ENCODE results near the gene MYO15B.
A peak's percentile ranks its signal among the peaks of the same experiment; 100 is the strongest.
"Not testable (repeated sequence)": the region's sequence is repeated elsewhere in the genome, so short reads cannot be mapped to it uniquely, and the experiment has no call there.

The MYO15B gene

GRCh38 chr17:75626496-75627038 is 39.0 kb downstream of the MYO15B start:
- no peak for DNase-seq

GRCh38 chr17:75627094-75627493 is 39.5 kb downstream of the MYO15B start:
- DNase-seq, result no peak

- DNase-seq, result no peak
Observed at GRCh38 chr17:75628425-75628824, 40.8 kb downstream of the MYO15B start.

GRCh38 chr17:75629157-75629556 is 41.6 kb downstream of the MYO15B start:
- no peak for DNase-seq

GRCh38 chr17:75630071-75630917 is 42.7 kb downstream of the MYO15B start:
- no peak for DNase-seq

GRCh38 chr17:75631353-75631752 is 43.8 kb downstream of the MYO15B start:
- no peak for DNase-seq

- no peak for DNase-seq
Observed at GRCh38 chr17:75632428-75632827, 44.8 kb downstream of the MYO15B start.

- DNase-seq, result peak; percentile 77
Observed at GRCh38 chr17:75632863-75633485, 45.4 kb downstream of the MYO15B start, which contains the start of gene SMIM5. SMIM5 (plus strand) TSS chr17:75633434; CDS start chr17:75640202, 6,768 bp downstream.

GRCh38 chr17:75633486-75634375 is 46.1 kb downstream of the MYO15B start:
- DNase-seq, result peak; percentile 57

GRCh38 chr17:75634376-75634740 is 46.8 kb downstream of the MYO15B start:
- DNase-seq, result no peak

GRCh38 chr17:75634754-75635609 is 47.4 kb downstream of the MYO15B start:
- DNase-seq, result no peak

GRCh38 chr17:75635610-75636202 is 48.1 kb downstream of the MYO15B start:
- DNase-seq, result no peak

- no peak for DNase-seq
Observed at GRCh38 chr17:75636381-75637142, 49.0 kb downstream of the MYO15B start.

GRCh38 chr17:75637143-75637538 is 49.5 kb downstream of the MYO15B start:
- DNase-seq, result no peak

GRCh38 chr17:75637551-75637950 is 50.0 kb downstream of the MYO15B start:
- no peak for DNase-seq

GRCh38 chr17:75638039-75638438 is 50.4 kb downstream of the MYO15B start:
- DNase-seq, result not testable (repeated sequence)

GRCh38 chr17:75638893-75639292 is 51.3 kb downstream of the MYO15B start:
- no peak for DNase-seq

- DNase-seq, result no peak
Observed at GRCh38 chr17:75639327-75639726, 51.7 kb downstream of the MYO15B start.

- no peak for DNase-seq
Observed at GRCh38 chr17:75639771-75640555, 52.4 kb downstream of the MYO15B start.

- no peak for DNase-seq
Observed at GRCh38 chr17:75640556-75641119, 53.0 kb downstream of the MYO15B start.
